Measurements from ENCODE around the gene ERMN.
"Not testable (repeated sequence)": the region's sequence is repeated elsewhere in the genome, so short reads cannot be mapped to it uniquely, and the experiment has no call there.

ERMN gene

DNA sequence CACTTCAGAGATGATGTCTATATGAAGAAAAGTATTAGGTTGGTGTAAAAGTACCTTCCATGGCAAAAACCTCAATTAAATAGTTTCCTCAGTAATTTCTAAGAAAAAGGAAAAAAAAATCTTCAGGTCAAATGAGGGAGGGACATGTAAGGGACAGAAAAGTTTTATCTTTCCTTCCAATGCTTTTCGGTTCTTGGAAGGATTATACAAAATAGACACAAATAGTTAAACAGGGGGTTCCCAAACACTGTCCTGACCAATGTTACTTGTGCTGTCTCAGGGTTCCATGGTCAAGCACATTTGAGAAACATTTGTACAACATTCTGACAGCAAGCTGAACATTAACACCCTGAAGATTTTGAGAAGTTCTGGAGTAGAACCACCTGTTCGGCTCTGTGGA is 22.0 kb downstream of the ERMN start:
- DNase-seq (ENCODE audit: low read depth, low spot score): no peak
- H3K4me3 ChIP-seq (ENCODE audit: low read length): no peak overlapping the region

DNA sequence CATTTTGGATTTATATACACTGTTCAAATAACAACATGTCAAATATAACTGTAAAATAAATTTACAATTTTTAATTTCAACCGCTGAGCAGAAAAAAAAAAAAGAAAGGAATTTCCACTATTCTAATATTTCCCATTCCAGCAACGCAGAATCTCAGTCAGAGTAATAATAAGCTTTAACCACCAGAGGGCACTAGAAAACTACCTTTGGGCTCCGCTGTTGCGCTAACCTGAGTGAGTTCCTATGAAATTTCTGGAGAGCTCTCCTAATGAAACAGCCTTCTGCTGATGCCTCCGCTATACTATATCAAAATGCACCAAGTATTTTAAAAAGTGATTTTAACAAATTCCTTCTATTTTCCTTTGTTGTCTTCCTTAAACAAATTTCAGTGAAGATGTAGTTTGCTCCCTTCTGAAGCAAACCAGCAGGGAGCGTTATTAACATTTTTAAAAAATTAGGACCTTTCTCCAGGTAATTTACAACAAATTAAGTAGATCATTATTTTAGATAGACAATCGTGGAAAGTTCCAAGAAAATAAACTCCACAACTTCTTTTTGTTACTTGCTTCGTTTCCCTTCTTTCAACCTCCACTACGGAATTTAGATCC is 23.0 kb downstream of the ERMN start:
- peak; percentile 15 for DNase-seq (ENCODE audit: low read depth, low spot score)
- no peak overlapping the region for H3K4me3 ChIP-seq (ENCODE audit: low read length)

DNA sequence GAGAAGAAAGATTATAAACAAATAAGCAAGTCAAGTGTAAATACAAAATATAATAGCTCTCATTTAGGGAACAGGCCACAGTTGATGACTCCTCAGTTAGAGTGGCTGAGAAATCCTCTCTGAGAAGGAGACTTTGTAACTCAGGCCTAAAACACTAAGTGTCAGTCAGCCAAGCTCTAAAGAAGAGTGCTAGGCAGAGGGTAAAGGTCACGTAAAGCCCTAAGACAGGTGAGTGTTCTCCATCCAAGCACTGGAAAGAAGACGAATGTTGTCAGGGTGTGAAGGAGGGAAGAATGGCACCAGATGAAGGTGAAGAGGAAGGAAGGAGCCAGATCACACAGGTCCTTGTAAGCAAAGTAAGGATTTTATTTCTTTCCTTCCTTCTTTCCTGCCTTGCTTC is 24.3 kb downstream of the ERMN start:
- H3K4me3 ChIP-seq (ENCODE audit: low read length): no peak overlapping the region
- DNase-seq (ENCODE audit: low read depth, low spot score): no peak

DNA sequence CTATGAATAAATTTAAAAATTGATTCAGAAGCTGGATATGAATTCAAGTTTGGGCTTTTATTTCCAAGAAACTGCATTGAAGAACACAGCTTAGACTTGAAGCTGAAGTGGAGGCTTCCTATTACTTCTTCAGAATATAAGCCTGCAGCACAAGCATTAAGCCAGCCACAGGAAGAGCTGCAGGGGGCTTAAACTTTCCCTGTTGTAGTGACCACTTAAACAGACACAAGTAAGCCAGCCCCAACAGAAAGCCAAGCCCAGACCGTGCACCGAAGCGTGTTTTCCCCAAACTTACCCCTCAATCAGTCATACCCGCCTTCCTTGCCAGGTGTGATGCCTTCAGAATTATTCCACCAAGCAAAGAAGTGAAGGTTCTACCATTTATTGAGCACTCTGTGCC is 28.7 kb downstream of the ERMN start:
- H3K4me3 ChIP-seq (ENCODE audit: low read length): no peak overlapping the region

DNA sequence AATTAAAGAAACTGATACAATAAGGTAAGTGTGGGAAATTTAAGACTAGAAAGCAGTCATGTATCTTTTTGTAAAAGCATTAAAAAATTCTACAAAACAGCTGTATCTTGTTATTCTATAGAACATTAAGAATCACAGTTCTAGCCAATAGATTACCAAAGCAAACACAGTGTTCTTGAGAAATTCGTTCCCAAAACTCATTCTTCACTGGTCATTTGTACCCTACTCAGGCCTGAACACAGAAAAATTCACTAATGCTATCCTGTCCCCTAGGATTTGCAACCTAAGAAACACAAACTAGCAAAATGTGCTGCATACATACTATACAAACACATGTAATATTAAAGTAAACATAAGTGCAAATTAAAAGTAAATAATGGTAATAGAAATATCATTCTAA is 29.1 kb downstream of the ERMN start:
- no peak overlapping the region for H3K4me3 ChIP-seq (ENCODE audit: low read length)

More for the DNA sequence above, 28.7 kb downstream of the ERMN start:
- no peak for DNase-seq (ENCODE audit: low read depth, low spot score)

DNA sequence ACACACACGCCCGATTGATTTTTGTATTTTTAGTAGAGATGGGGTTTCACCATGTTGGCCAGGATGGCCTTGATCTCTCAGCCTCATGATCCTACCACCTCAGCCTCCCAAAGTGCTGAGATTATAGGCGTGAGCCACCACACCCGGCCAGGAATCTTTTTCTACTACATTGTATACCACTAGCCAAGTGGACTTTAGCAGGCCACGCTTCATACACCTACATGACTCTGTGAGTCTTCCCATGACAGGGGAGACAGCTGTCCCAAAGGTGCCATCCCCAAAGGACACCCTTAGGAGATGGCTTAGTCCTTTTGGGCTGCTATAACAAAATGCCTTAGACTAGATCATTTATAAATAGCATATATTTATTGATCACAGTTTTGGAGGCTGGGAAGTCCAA is 32.8 kb downstream of the ERMN start:
- DNase-seq (ENCODE audit: low read depth, low spot score): no peak
- no peak overlapping the region for H3K4me3 ChIP-seq (ENCODE audit: low read length)

More for the DNA sequence above, 29.1 kb downstream of the ERMN start:
- no peak for DNase-seq (ENCODE audit: low read depth, low spot score)

DNA sequence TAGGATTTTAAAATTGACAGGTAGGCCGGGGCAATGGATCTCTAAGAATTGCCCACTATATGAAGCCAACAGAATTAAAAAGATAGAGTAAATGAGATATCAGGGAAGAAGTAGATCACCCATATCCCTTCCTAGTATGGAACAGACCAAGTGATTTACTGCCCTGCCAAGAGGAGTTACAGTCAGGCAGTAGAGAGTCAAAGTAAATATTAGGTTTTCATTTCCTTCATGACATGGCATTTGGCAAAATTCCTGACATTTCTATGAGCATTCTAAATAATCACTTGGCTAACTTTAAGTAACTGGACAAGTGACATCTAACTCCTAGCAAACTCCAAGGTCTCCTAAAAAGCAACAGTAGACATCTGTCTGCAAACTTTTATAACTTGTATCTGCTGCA is 34.6 kb downstream of the ERMN start:
- no peak overlapping the region for H3K4me3 ChIP-seq (ENCODE audit: low read length)
- DNase-seq (ENCODE audit: low read depth, low spot score): no peak

DNA sequence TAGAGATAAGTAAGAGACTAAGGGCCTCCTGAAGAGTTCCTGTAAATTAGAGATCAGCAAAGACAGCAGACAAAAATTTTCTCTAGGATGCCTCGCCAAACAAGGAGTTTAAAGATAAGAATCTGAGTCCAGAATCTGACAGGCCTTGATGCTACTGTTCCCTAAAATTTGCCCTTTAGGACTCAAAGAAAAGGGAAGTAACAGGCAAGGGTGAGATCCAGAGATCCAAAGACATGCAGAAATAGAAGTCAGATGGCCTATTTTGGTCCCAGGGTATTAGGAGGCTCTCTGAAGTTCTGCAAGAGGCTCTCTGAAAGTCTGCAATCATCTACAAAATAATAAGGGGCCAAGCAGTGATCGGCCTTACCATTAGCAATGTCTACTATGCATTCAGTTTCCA is 35.1 kb downstream of the ERMN start:
- no peak for DNase-seq (ENCODE audit: low read depth, low spot score)

DNA sequence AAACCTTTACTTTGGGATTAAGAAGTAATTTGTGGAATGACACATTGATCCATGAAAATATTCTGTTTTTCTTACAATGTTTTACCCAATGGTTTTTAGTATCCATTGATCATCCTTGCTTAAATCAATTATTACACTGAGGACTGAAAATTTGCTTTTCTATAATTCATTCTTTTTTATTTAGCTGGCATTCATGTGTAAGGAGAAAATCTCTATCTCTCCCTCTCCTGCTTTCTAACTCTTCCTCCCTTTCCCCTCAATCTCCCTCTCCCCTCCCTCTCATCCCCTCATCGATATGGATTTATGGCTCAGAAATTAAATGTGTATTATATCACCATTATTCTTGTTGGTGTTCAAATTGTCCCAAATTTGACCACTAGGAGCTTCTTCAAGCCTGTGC is 38.5 kb downstream of the ERMN start:
- no peak overlapping the region for H3K4me3 ChIP-seq (ENCODE audit: low read length)
- DNase-seq (ENCODE audit: low read depth, low spot score): no peak

More for the DNA sequence above, 35.1 kb downstream of the ERMN start:
- H3K4me3 ChIP-seq (ENCODE audit: low read length): no peak overlapping the region

DNA sequence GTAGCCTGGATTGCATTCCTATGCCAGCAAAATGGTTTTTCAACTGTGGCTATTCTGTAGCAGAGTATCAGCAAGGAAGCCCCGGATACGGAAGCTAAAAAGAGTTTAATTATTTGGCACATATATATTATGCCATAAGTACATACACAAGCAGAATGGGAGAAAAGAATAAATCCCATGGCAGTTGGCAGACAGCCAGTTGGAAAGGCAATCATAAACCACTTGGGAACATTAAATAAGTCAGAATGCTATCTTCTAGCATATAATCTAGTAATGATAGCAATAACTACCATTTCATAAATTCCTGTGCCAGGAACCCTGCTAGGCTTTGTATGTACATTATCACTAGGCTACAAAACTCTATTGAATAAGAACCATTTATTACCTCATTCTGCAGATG is 42.2 kb downstream of the ERMN start:
- no peak for DNase-seq (ENCODE audit: low read depth, low spot score)
- no peak overlapping the region for H3K4me3 ChIP-seq (ENCODE audit: low read length)

DNA sequence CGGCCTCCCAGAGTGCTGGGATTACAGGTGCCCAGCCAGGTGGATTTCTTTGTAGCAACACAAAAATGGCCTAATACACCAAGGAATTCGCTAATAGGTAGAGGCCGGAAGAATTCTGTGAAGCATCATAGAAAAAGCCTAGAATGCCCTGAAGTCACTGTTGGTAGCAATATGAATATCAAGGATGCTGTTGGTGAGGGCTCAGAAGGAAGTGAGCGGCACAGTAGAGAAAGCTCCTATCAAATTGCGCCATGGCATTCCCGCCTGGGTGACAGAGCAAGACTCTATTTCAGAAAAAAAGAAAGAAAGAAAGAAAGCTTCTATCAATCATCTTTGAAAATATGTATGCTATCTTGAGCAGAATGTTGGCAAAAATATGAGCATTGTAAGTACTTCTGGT is 44.3 kb downstream of the ERMN start:
- no peak overlapping the region for H3K4me3 ChIP-seq (ENCODE audit: low read length)
- DNase-seq (ENCODE audit: low read depth, low spot score): no peak

DNA sequence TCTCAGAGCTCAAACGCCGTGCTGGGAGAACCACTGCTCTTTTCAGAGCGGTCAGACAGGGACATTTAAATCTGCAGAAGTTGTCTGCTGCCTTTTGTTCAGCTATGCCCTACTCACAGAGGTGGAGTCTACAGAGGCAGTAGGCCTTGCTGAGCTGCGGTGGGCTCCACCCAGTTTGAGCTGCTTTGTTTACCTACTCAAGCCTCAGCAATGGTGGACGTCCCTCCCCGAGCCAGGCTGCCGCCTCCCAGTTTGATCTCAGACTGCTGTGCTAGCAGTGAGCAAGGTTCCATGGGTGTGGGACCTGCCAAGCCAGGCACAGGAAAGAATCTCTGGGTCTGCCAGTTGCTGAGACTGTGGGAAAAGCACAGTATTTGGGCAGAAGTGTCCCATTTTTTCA is 46.3 kb downstream of the ERMN start:
- not testable (repeated sequence) for H3K4me3 ChIP-seq (ENCODE audit: low read length); DNase-seq (ENCODE audit: low read depth, low spot score)

DNA sequence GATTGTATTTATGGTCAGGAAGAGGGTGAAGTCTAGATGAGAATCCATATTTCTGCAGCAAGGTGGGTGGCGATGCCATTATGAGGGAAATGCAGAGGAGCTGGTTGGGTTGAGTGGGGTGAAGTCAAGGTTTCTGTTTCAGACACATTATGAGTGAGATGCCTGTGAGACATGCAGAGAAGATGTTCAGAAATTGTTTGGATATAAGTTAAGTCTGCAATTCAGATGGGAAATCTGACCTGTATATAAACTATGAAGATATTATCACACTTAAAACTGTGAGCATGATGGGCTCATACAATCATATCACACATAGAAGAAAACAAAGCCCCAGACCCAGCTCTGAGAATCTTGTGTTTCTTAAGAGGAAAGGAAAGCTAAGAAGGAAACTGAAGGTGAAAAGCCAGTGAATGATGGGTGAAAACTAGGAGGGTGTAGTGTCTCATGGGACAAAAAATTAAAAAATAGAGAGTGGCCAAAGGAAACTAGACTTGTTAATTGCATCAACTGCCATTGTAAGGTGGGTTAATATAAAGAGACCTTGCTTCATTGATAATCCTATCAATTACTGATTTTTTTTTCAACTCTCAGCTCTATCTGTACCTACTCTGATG is 53.9 kb downstream of the ERMN start:
- H3K4me3 ChIP-seq (ENCODE audit: low read length): no peak overlapping the region
- DNase-seq (ENCODE audit: low read depth, low spot score): no peak

DNA sequence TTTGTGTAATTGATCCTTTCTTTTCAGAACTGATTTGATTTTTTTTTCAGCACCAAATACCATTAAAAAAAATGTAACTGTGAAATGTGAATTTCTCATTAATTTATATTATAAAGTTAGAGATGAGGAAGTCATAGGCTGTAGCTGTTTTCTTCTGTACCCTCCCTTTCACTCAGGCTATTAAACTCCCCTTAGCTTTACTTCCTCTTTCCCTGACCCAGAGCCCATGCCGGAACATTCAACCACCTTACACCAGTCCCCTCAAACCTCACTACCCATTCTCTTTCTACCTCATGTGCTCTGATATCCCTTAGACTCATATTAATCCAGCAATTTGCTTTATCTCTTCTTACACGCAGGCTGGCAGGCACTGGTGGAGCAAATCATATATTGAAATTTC is 55.7 kb downstream of the ERMN start:
- DNase-seq (ENCODE audit: low read depth, low spot score): no peak
- no peak overlapping the region for H3K4me3 ChIP-seq (ENCODE audit: low read length)

DNA sequence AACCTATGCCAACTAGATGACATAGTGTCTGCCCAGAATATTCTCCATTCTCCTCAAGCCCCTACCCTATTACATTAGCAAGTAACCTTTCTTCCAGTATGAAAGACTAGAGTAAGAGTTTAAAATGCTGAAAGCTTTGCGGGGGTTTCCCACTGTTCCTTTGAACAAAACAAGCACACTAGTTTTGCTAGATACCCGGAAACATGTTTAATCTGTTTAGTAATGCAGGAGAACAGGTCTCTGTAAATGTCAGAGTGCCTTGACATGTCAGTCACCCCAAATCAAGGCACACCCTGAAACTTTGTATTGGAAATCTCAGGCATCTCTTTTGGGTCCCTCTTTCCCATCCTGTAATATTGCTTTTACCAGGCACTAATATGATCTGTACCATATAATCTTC is 56.6 kb downstream of the ERMN start:
- no peak overlapping the region for H3K4me3 ChIP-seq (ENCODE audit: low read length)
- DNase-seq (ENCODE audit: low read depth, low spot score): no peak
